Measurements from ENCODE around the gene RRP15.

Gene RRP15

GRCh38 chr1:218266356-218266755 is 18.7 kb upstream of the RRP15 start:
- H3K4me3 ChIP-seq (ENCODE audit: low read depth, low read length, poor library complexity, severe bottlenecking), result no peak overlapping the region
- no peaks in the 10 kb centered on the region for H4K20me1 ChIP-seq (ENCODE audit: insufficient read depth, low read length)
- no peak overlapping the region for H2AFZ ChIP-seq (ENCODE audit: low read length)
- no peaks in the 10 kb centered on the region for H3K4me1 ChIP-seq (ENCODE audit: insufficient read depth, low read length, severe bottlenecking)
- H3K9ac ChIP-seq (ENCODE audit: low read length), result no peak overlapping the region
- no peaks in the 10 kb centered on the region for H3K27me3 ChIP-seq (ENCODE audit: insufficient read depth, low read length)
- TF ChIP-seq EZH2 (IDR thresholded peaks at IDR 0.05; ENCODE audit: borderline replicate concordance, low read length) (no peak), CTCF (IDR thresholded peaks at IDR 0.05; ENCODE audit: low read length) (no peak)
- no peaks in the 10 kb centered on the region for H3K9me3 ChIP-seq (ENCODE audit: low read length)
- H3K4me2 ChIP-seq (ENCODE audit: low read length), result no peak overlapping the region
- no peaks in the 10 kb centered on the region for H3K9me2 ChIP-seq (ENCODE audit: low read depth, low read length)
- no peaks in the 10 kb centered on the region for H3F3A ChIP-seq (ENCODE audit: insufficient read depth, low read length)
- no peak overlapping the region for H3K27ac ChIP-seq (ENCODE audit: low read depth, low read length, poor library complexity, severe bottlenecking)
- no peaks in the 10 kb centered on the region for H3K36me3 ChIP-seq (ENCODE audit: insufficient read depth, low read length)
- no peaks in the 10 kb centered on the region for H3K79me2 ChIP-seq (ENCODE audit: insufficient read depth, low read length)

- no peaks in the 10 kb centered on the region for H3F3A ChIP-seq (ENCODE audit: insufficient read depth, low read length)
- H3K9me2 ChIP-seq (ENCODE audit: low read depth, low read length), result no peaks in the 10 kb centered on the region
- no peak overlapping the region for H2AFZ ChIP-seq (ENCODE audit: low read length)
- no peaks in the 10 kb centered on the region for H3K27me3 ChIP-seq (ENCODE audit: insufficient read depth, low read length)
- H3K4me3 ChIP-seq (ENCODE audit: low read depth, low read length, poor library complexity, severe bottlenecking), result no peak overlapping the region
- H3K27ac ChIP-seq (ENCODE audit: low read depth, low read length, poor library complexity, severe bottlenecking), result no peak overlapping the region
- TF ChIP-seq CTCF (IDR thresholded peaks at IDR 0.05; ENCODE audit: low read length) (no peak), EZH2 (IDR thresholded peaks at IDR 0.05; ENCODE audit: borderline replicate concordance, low read length) (no peak)
- no peak overlapping the region for H3K9ac ChIP-seq (ENCODE audit: low read length)
- H3K36me3 ChIP-seq (ENCODE audit: insufficient read depth, low read length), result no peaks in the 10 kb centered on the region
- no peaks in the 10 kb centered on the region for H4K20me1 ChIP-seq (ENCODE audit: insufficient read depth, low read length)
- no peaks in the 10 kb centered on the region for H3K4me1 ChIP-seq (ENCODE audit: insufficient read depth, low read length, severe bottlenecking)
- no peaks in the 10 kb centered on the region for H3K9me3 ChIP-seq (ENCODE audit: low read length)
- H3K4me2 ChIP-seq (ENCODE audit: low read length), result no peak overlapping the region
- H3K79me2 ChIP-seq (ENCODE audit: insufficient read depth, low read length), result no peaks in the 10 kb centered on the region
Observed at GRCh38 chr1:218272366-218272765, 12.7 kb upstream of the RRP15 start.

GRCh38 chr1:218273762-218274479 is 11.2 kb upstream of the RRP15 start:
- no peaks in the 10 kb centered on the region for H4K20me1 ChIP-seq (ENCODE audit: insufficient read depth, low read length)
- H3K9ac ChIP-seq (ENCODE audit: low read length), result no peak overlapping the region
- no peaks in the 10 kb centered on the region for H3K79me2 ChIP-seq (ENCODE audit: insufficient read depth, low read length)
- H3K27ac ChIP-seq (ENCODE audit: low read depth, low read length, poor library complexity, severe bottlenecking), result no peak overlapping the region
- no peak overlapping the region for H3K4me3 ChIP-seq (ENCODE audit: low read depth, low read length, poor library complexity, severe bottlenecking)
- H3K27me3 ChIP-seq (ENCODE audit: insufficient read depth, low read length), result no peaks in the 10 kb centered on the region
- H3K4me1 ChIP-seq (ENCODE audit: insufficient read depth, low read length, severe bottlenecking), result no peaks in the 10 kb centered on the region
- no peak for TF ChIP-seq CTCF (IDR thresholded peaks at IDR 0.05; ENCODE audit: low read length)
- no peak for TF ChIP-seq EZH2 (IDR thresholded peaks at IDR 0.05; ENCODE audit: borderline replicate concordance, low read length)
- no peaks in the 10 kb centered on the region for H3F3A ChIP-seq (ENCODE audit: insufficient read depth, low read length)
- no peaks in the 10 kb centered on the region for H3K9me3 ChIP-seq (ENCODE audit: low read length)
- no peaks in the 10 kb centered on the region for H3K9me2 ChIP-seq (ENCODE audit: low read depth, low read length)
- H3K4me2 ChIP-seq (ENCODE audit: low read length), result no peak overlapping the region
- H2AFZ ChIP-seq (ENCODE audit: low read length), result no peak overlapping the region
- H3K36me3 ChIP-seq (ENCODE audit: insufficient read depth, low read length), result no peaks in the 10 kb centered on the region
